Neuronal stem cell (in vitro differentiated cells): Measurements from ENCODE around the gene ADARB1.

Source experiments
- DNase-seq: peaks from one replicate; pipeline ENCODE4 v3.0.0-alpha.2; 2013; ENCODE audit warnings: low spot score
- H2AFZ ChIP-seq: one replicate; pipeline ENCODE4 v1.6.1; 2013; ENCODE audit warnings: mild to moderate bottlenecking, low read length, inconsistent platforms
- H2AK5ac ChIP-seq: 2 replicates; pipeline ENCODE4 v1.6.1; 2013; ENCODE audit warnings: low read depth, mild to moderate bottlenecking, inconsistent platforms, low read length, moderate library complexity, mixed read lengths
- H2BK120ac ChIP-seq: 2 replicates; pipeline ENCODE4 v1.6.1; 2013; ENCODE audit warnings: low read depth, mild to moderate bottlenecking, inconsistent platforms, low read length, moderate library complexity, mixed read lengths
- H2BK12ac ChIP-seq: one replicate; pipeline ENCODE4 v1.6.1; 2013; ENCODE audit warnings: low read length, inconsistent platforms
- H2BK15ac ChIP-seq: 2 replicates; pipeline ENCODE4 v1.6.1; 2013; ENCODE audit warnings: mild to moderate bottlenecking, low read length, inconsistent platforms, mixed read lengths
- H2BK5ac ChIP-seq: one replicate; pipeline ENCODE4 v1.6.1; 2013; ENCODE audit warnings: inconsistent platforms, mild to moderate bottlenecking, low read length, moderate library complexity
- H3K14ac ChIP-seq: one replicate; pipeline ENCODE4 v1.6.1; 2013; ENCODE audit warnings: low read length, inconsistent platforms
- H3K18ac ChIP-seq: 2 replicates; pipeline ENCODE4 v1.6.1; 2013; ENCODE audit warnings: low read length, inconsistent platforms
- H3K23ac ChIP-seq: 2 replicates; pipeline ENCODE4 v1.6.1; 2013; ENCODE audit warnings: low read depth, mild to moderate bottlenecking, mixed read lengths, low read length, inconsistent platforms; ENCODE audit not compliant: poor library complexity
- H3K27ac ChIP-seq: replicated peaks from 3 replicates; pipeline ENCODE4 v1.5.1; 2013; ENCODE audit warnings: low read length, inconsistent platforms
- H3K27me3 ChIP-seq, 3 experiments: 2 replicates each; pipeline ENCODE4 v1.6.1; 2013; ENCODE audit warnings: low read length in 3 of 3, mild to moderate bottlenecking in 2 of 3, inconsistent platforms in 1 of 3, low read depth in 1 of 3, mixed read lengths in 1 of 3, moderate library complexity in 1 of 3; ENCODE audit not compliant: control insufficient read depth in 3 of 3, insufficient read depth in 3 of 3
- H3K36me3 ChIP-seq, 2 donors: replicated peaks in 1 of 2; 2 replicates each; pipeline ENCODE4 v1.6.1; 2013; ENCODE audit warnings: low read length in 2 of 2; ENCODE audit not compliant: control insufficient read depth in 2 of 2, insufficient read depth in 2 of 2
- H3K4ac ChIP-seq: 2 replicates; pipeline ENCODE4 v1.6.1; 2013; ENCODE audit warnings: inconsistent platforms, mild to moderate bottlenecking, low read length, moderate library complexity
- H3K4me1 ChIP-seq, 2 donors: 1 replicate in 1 of 2; 2 replicates in 1 of 2; pipeline ENCODE4 v1.6.1; 2013; ENCODE audit warnings: low read length in 2 of 2, low read depth in 1 of 2; ENCODE audit not compliant: control insufficient read depth in 2 of 2, insufficient read depth in 1 of 2
- H3K4me2 ChIP-seq: one replicate; pipeline ENCODE4 v1.6.1; 2013; ENCODE audit warnings: mild to moderate bottlenecking, low read length, inconsistent platforms; ENCODE audit not compliant: insufficient read depth, poor library complexity, severe bottlenecking
- H3K4me3 ChIP-seq, 2 donors: 2 replicates each; pipeline ENCODE4 v1.5.1; 2013; ENCODE audit warnings: low read length in 2 of 2, mild to moderate bottlenecking in 2 of 2, inconsistent platforms in 1 of 2, moderate library complexity in 1 of 2
- H3K79me1 ChIP-seq: one replicate; pipeline ENCODE4 v1.6.1; 2013; ENCODE audit warnings: low read depth, mild to moderate bottlenecking, inconsistent platforms, low read length, moderate library complexity
- H3K9ac ChIP-seq: one replicate; pipeline ENCODE4 v1.6.1; 2013; ENCODE audit warnings: mild to moderate bottlenecking, low read depth, low read length, inconsistent platforms; ENCODE audit not compliant: poor library complexity
- H3K9me3 ChIP-seq, 2 donors: replicated peaks in 1 of 2; 2 replicates each; pipeline versions ENCODE3 to v1.6.1; 2013; ENCODE audit warnings: low read length in 2 of 2, mild to moderate bottlenecking in 2 of 2, inconsistent platforms in 1 of 2, low read depth in 1 of 2, mixed read lengths in 1 of 2, moderate library complexity in 1 of 2; ENCODE audit not compliant: control insufficient read depth in 2 of 2, insufficient read depth in 1 of 2
- H4K8ac ChIP-seq: one replicate; pipeline ENCODE4 v1.6.1; 2013; ENCODE audit warnings: low read depth, mild to moderate bottlenecking, inconsistent platforms, low read length, moderate library complexity
- H4K91ac ChIP-seq: one replicate; pipeline ENCODE4 v1.6.1; 2013; ENCODE audit warnings: low read length, low read depth, mild to moderate bottlenecking, inconsistent platforms; ENCODE audit not compliant: poor library complexity
- WGBS, 2 donors: extraction: QIAGEN DNeasy Blood & Tissue Kit; methylation state at CpG; one replicate each; pipeline ENCODE4 v1.1.7; 2013; ENCODE audit warnings: missing lambda C conversion rate in 2 of 2, mixed read lengths in 1 of 2; ENCODE audit not compliant: insufficient read length in 2 of 2, insufficient replicate concordance in 1 of 2; ENCODE audit errors: extremely low coverage in 2 of 2; 5-methylcytosine and 5-hydroxymethylcytosine counted together

ADARB1 gene

GRCh38 chr21:45209685-45210284, 135.4 kb downstream of the ADARB1 start:
- Histone ChIP-seq H4K8ac (no peak overlapping the region), H3K27ac (no peak overlapping the region), H2BK5ac (no peak overlapping the region), H3K9ac (no peak overlapping the region), H3K36me3 (peaks cover 0 to 2% of the 10 kb centered on the region in 2 donors), H3K23ac (no peak overlapping the region), H3K27me3 (no peaks in the 10 kb centered on the region), H3K4ac (no peak overlapping the region), H3K14ac (no peak overlapping the region), H2BK120ac (no peak overlapping the region), H3K4me1 (peaks cover 0 to 3% of the 10 kb centered on the region in 2 donors), H2AK5ac (no peak overlapping the region), H4K91ac (no peak overlapping the region), H3K18ac (no peak overlapping the region), H2BK15ac (no peak overlapping the region), H3K9me3 (peaks cover 1 to 2% of the 10 kb centered on the region in 2 donors), H2AFZ (no peak overlapping the region), H3K4me2 (no peak overlapping the region), H3K4me3 (no peak overlapping the region), H3K79me1 (no peaks in the 10 kb centered on the region), H2BK12ac (no peak overlapping the region)
- DNase-seq, result no peak
- no CpG with 5 or more reads among the region's 8 CpGs for WGBS, 2 donors

DNA sequence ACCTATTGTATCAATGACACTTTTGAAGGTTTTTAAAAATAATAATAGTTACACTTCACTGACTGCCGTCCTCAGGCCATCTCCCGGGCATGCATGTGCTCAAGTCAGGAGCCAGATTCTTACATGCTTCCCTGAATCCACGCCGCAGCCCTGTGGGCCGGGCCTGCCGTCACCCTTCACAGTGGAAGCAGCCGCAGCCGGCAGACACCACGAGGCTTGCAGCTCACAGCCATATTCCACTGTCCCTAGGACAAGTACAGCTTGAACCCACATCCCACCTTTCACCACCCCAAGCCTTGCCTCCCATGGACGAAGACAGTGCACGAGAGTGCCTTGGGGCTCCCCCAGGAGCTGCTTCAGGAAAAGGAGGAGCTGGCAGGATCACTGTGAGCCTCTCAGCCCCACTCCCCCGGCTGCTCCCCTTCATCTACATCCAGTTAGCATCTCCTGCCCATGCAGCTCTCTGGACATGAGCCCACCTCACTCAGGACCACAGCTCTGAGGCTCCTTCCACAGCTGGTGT, 136.1 kb downstream of the ADARB1 start:
- no peak overlapping the region for H2BK15ac ChIP-seq

DNA sequence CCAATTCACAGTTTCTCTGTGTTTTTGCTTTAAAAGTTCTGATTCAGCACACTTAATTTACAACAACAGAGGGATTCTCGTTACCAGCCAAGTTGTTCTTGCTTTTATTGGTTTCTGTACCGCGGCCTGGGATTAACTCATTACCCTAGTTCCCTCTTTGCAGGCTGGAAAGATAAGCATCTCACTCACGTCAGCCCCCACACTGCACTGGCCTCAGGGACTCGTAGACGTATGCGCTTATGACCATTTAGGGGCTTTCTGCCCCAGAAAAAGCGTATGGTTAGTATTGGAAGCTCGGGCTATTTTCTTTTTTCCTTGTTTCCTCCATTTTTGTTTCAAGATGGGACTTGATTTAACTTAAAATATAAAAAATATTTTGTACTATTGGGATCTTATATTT, 137.3 kb downstream of the ADARB1 start:
- Histone ChIP-seq H4K91ac (no peak overlapping the region), H3K27ac (no peak overlapping the region), H3K23ac (no peak overlapping the region), H3K4me2 (no peak overlapping the region), H2BK15ac (no peak overlapping the region), H3K9ac (no peak overlapping the region), H3K27me3 (no peaks in the 10 kb centered on the region), H2BK12ac (no peak overlapping the region), H3K4ac (no peak overlapping the region), H2AFZ (no peak overlapping the region), H3K4me1 (peaks cover 0 to 3% of the 10 kb centered on the region in 2 donors), H2BK120ac (no peak overlapping the region), H3K9me3 (peaks cover 1 to 5% of the 10 kb centered on the region in 2 donors), H2BK5ac (no peak overlapping the region), H3K4me3 (no peak overlapping the region), H3K14ac (no peak overlapping the region), H2AK5ac (no peak overlapping the region), H3K18ac (no peak overlapping the region), H3K79me1 (no peaks in the 10 kb centered on the region), H4K8ac (no peak overlapping the region), H3K36me3 (peaks cover 0 to 2% of the 10 kb centered on the region in 2 donors)
- no peak for DNase-seq
- no CpG with 5 or more reads among the region's 9 CpGs for WGBS, 2 donors

More for the DNA sequence above, 136.1 kb downstream of the ADARB1 start:
- Histone ChIP-seq H4K91ac (no peak overlapping the region), H2AFZ (no peak overlapping the region), H3K9ac (no peak overlapping the region), H2AK5ac (no peak overlapping the region), H3K27ac (no peak overlapping the region), H3K27me3 (no peaks in the 10 kb centered on the region), H3K4me2 (no peak overlapping the region), H2BK12ac (no peak overlapping the region), H3K36me3 (peaks cover 0 to 2% of the 10 kb centered on the region in 2 donors), H3K4me3 (peak overlapping the region in 1 of 2 donors; percentile 32), H2BK5ac (no peak overlapping the region), H3K18ac (no peak overlapping the region), H3K14ac (peak overlapping the region; percentile 42), H3K4ac (no peak overlapping the region), H3K9me3 (peaks cover 1 to 3% of the 10 kb centered on the region in 2 donors), H4K8ac (no peak overlapping the region), H3K23ac (peak overlapping the region; percentile 28), H3K79me1 (no peaks in the 10 kb centered on the region), H3K4me1 (peaks cover 0 to 3% of the 10 kb centered on the region in 2 donors), H2BK120ac (no peak overlapping the region)
- no peak for DNase-seq
- no CpG with 5 or more reads among the region's 12 CpGs for WGBS, 2 donors

DNA sequence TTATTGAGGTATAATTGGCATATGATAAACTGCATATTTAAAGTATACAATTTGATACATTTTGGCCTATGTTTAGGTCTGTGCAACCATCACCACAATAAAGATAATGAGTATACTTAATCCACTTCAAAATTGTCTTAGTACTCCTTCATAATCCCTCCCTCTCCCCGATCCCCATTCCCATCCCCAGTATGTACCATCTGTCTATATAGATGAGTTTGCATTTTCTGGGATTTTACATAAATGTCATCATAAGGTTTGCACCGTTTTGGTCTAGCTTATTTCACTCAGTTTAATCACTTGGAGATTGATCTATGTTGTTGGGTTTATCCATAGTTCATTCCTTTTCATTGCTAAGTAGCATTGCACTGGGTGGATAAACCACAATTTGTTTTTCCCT, 139.0 kb downstream of the ADARB1 start:
- no peak overlapping the region for H3K14ac ChIP-seq
- no peak overlapping the region for H3K4me3 ChIP-seq
- H2BK15ac ChIP-seq, result no peak overlapping the region
- H2BK5ac ChIP-seq, result no peak overlapping the region
- H3K27me3 ChIP-seq, result no peaks in the 10 kb centered on the region
- H3K4me1 ChIP-seq, result peaks cover 0 to 3% of the 10 kb centered on the region in 2 donors
- no peak overlapping the region for H3K4ac ChIP-seq
- no peak overlapping the region for H3K9ac ChIP-seq
- no peak overlapping the region for H2BK12ac ChIP-seq
- H3K4me2 ChIP-seq, result no peak overlapping the region
- no peak overlapping the region for H2AK5ac ChIP-seq
- H4K91ac ChIP-seq, result no peak overlapping the region
- H3K27ac ChIP-seq, result no peak overlapping the region
- 100% methylated on average over 1 of the region's 2 CpGs; no CpG with 5 or more reads in 1 of the 2 donors for WGBS, 2 donors
- no peak overlapping the region for H4K8ac ChIP-seq
- no peaks in the 10 kb centered on the region for H3K79me1 ChIP-seq
- peaks cover 0 to 2% of the 10 kb centered on the region in 2 donors for H3K36me3 ChIP-seq
- H3K23ac ChIP-seq, result no peak overlapping the region
- no peak overlapping the region for H3K18ac ChIP-seq
- H2AFZ ChIP-seq, result no peak overlapping the region
- no peak for DNase-seq
- no peak overlapping the region for H2BK120ac ChIP-seq
- peaks cover 1 to 14% of the 10 kb centered on the region in 2 donors for H3K9me3 ChIP-seq
